IMR-90 (cell line): ENCODE data around the gene GLIS1. TPM values are rescaled to one million over a fixed set of nuclear protein-coding genes. Genes with fewer than 3 reads are reported as not detected.

Source experiments
- ATAC-seq: fragments of 200-7000 bp; cut with Tn5 transposase; 2 replicates; pipeline ENCODE4 v1.9.1; 2020; ENCODE audit warnings: low read depth, mild to moderate bottlenecking, moderate library complexity
- BruUV-seq: library from RNA; stranded (reverse); fragments of 400-500 nt; replicated peaks from 2 replicates; lab custom pipeline; 2021; lab: Mats Ljungman, UMichigan
- CTCF ChIA-PET: fragments of 300-600 bp; formaldehyde crosslinking; extraction: SDS; loops from one replicate; lab custom pipeline; 2021; ENCODE audit warnings: antibody characterized with exemption; lab: Yijun Ruan, JAX
- POLR2A ChIA-PET: fragments of 300-600 bp; sonication (Branson Sonifier 250); formaldehyde crosslinking; loops from one replicate; lab custom pipeline; 2022; ENCODE audit warnings: antibody characterized with exemption; ENCODE audit not compliant: unreplicated experiment; lab: Charles Lee
- DNase-seq: peaks from one replicate; pipeline ENCODE4 v3.0.0; 2013
- H2AFZ ChIP-seq: replicated peaks from 2 replicates; pipeline ENCODE3; 2013; ENCODE audit warnings: low read length, mild to moderate bottlenecking; ENCODE audit not compliant: poor library complexity
- H2AK5ac ChIP-seq: 2 replicates; pipeline ENCODE4 v1.6.1; 2013; ENCODE audit warnings: low read depth, low read length, inconsistent platforms
- H2AK9ac ChIP-seq: replicated peaks from 2 replicates; pipeline ENCODE3; 2013; ENCODE audit warnings: mild to moderate bottlenecking, low read depth, low read length, moderate library complexity; ENCODE audit not compliant: poor library complexity
- H2BK120ac ChIP-seq: 2 replicates; pipeline ENCODE4 v1.6.1; 2013; ENCODE audit warnings: low read depth, low read length, inconsistent platforms
- H2BK15ac ChIP-seq: 3 replicates; pipeline ENCODE4 v1.6.1; 2013; ENCODE audit warnings: low read depth, low read length, inconsistent platforms
- H2BK20ac ChIP-seq: 2 replicates; pipeline ENCODE4 v1.6.1; 2013; ENCODE audit warnings: low read depth, mild to moderate bottlenecking, inconsistent platforms, low read length, moderate library complexity
- H2BK5ac ChIP-seq: 2 replicates; pipeline ENCODE4 v1.6.1; 2013; ENCODE audit warnings: mild to moderate bottlenecking, low read depth, low read length, inconsistent platforms; ENCODE audit not compliant: poor library complexity, severe bottlenecking
- H3K14ac ChIP-seq: replicated peaks from 2 replicates; pipeline ENCODE4 v1.6.1; 2013; ENCODE audit warnings: low read depth, low read length, inconsistent platforms
- H3K18ac ChIP-seq: 2 replicates; pipeline ENCODE4 v1.6.1; 2013; ENCODE audit warnings: low read depth, low read length, control low read depth
- H3K23ac ChIP-seq: 2 replicates; pipeline ENCODE4 v1.6.1; 2013; ENCODE audit warnings: low read depth, low read length, inconsistent platforms
- H3K27ac ChIP-seq: 2 replicates; pipeline ENCODE4 v1.5.1; 2013; ENCODE audit warnings: mild to moderate bottlenecking, control low read depth, low read length; ENCODE audit not compliant: insufficient read depth
- H3K27me3 ChIP-seq: 2 replicates; pipeline ENCODE4 v1.6.1; 2013; ENCODE audit warnings: low read length; ENCODE audit not compliant: control insufficient read depth, insufficient read depth
- H3K36me3 ChIP-seq: 2 replicates; pipeline ENCODE4 v1.6.1; 2013; ENCODE audit warnings: low read length, mixed read lengths; ENCODE audit not compliant: control insufficient read depth, insufficient read depth
- H3K4ac ChIP-seq: 2 replicates; pipeline ENCODE4 v1.6.1; 2013; ENCODE audit warnings: low read depth, low read length, inconsistent platforms
- H3K4me1 ChIP-seq: 2 replicates; pipeline ENCODE4 v1.6.1; 2013; ENCODE audit warnings: low read length, mixed read lengths; ENCODE audit not compliant: control insufficient read depth, insufficient read depth
- H3K4me2 ChIP-seq: 2 replicates; pipeline ENCODE4 v1.6.1; 2013; ENCODE audit warnings: low read depth, mild to moderate bottlenecking, control low read depth, low read length, moderate library complexity
- H3K4me3 ChIP-seq: 2 replicates; pipeline ENCODE4 v1.5.1; 2013; ENCODE audit warnings: low read depth, mild to moderate bottlenecking, control low read depth, low read length, moderate library complexity; ENCODE audit not compliant: insufficient read depth
- H3K56ac ChIP-seq: 2 replicates; pipeline ENCODE4 v1.6.1; 2013; ENCODE audit warnings: low read length, inconsistent platforms; ENCODE audit not compliant: insufficient read depth; ENCODE audit errors: extremely low read depth
- H3K79me1 ChIP-seq, 2 experiments: 2 replicates each; pipeline ENCODE4 v1.6.1; 2013; ENCODE audit warnings: low read length in 2 of 2, inconsistent platforms in 1 of 2, low read depth in 1 of 2
- H3K9ac ChIP-seq: 2 replicates; pipeline ENCODE4 v1.6.1; 2013; ENCODE audit warnings: low read depth, low read length, control low read depth
- H3K9me1 ChIP-seq: 2 replicates; pipeline ENCODE4 v1.6.1; 2013; ENCODE audit warnings: low read length, inconsistent platforms; ENCODE audit not compliant: insufficient read depth
- H3K9me3 ChIP-seq: 2 replicates; pipeline ENCODE4 v1.6.1; 2013; ENCODE audit warnings: low read length; ENCODE audit not compliant: control insufficient read depth, insufficient read depth
- H4K20me1 ChIP-seq: 2 replicates; pipeline ENCODE4 v1.6.1; 2013; ENCODE audit warnings: low read length, inconsistent platforms; ENCODE audit not compliant: insufficient read depth
- H4K5ac ChIP-seq: 2 replicates; pipeline ENCODE4 v1.6.1; 2013; ENCODE audit warnings: mild to moderate bottlenecking, low read depth, low read length, control low read depth
- H4K8ac ChIP-seq, 2 experiments: 2 replicates each; pipeline ENCODE4 v1.6.1; 2013; ENCODE audit warnings: low read depth in 2 of 2, low read length in 2 of 2, control low read depth in 1 of 2, inconsistent platforms in 1 of 2
- H4K91ac ChIP-seq: 2 replicates; pipeline ENCODE4 v1.6.1; 2013; ENCODE audit warnings: low read depth, low read length, inconsistent platforms; ENCODE audit not compliant: insufficient read depth
- BHLHE40 ChIP-seq: fragments of 150-350 bp; IDR thresholded peaks from 2 replicates; pipeline ENCODE4 v1.6.1; 2016; ENCODE audit warnings: mild to moderate bottlenecking, low read depth, low read length
- CEBPB ChIP-seq: IDR thresholded peaks from 2 replicates; pipeline ENCODE4 v1.6.1; 2012; ENCODE audit warnings: low read depth, low read length, improper control_type of control experiment
- FOS ChIP-seq: fragments of 150-350 bp; IDR thresholded peaks from 2 replicates; pipeline ENCODE4 v1.6.1; 2016; ENCODE audit warnings: low read depth, low read length
- MAFK ChIP-seq: IDR thresholded peaks from 2 replicates; pipeline ENCODE4 v1.6.1; 2012; ENCODE audit warnings: low read depth, low read length, improper control_type of control experiment
- MAZ ChIP-seq: IDR thresholded peaks from 2 replicates; pipeline ENCODE4 v1.6.1; 2012; ENCODE audit warnings: low read depth, mild to moderate bottlenecking, low read length, improper control_type of control experiment, moderate library complexity, borderline replicate concordance
- NFE2L2 ChIP-seq: fragments of 150-350 bp; IDR thresholded peaks from 2 replicates; pipeline ENCODE4 v1.6.1; 2016; ENCODE audit warnings: low read depth, mild to moderate bottlenecking, low read length
- POLR2A ChIP-seq: IDR thresholded peaks from 2 replicates; pipeline ENCODE4 v1.6.1; 2012; ENCODE audit warnings: mild to moderate bottlenecking, low read depth, low read length
- RAD21 ChIP-seq: IDR thresholded peaks from 2 replicates; pipeline ENCODE4 v1.6.1; 2012; ENCODE audit warnings: low read length, improper control_type of control experiment
- RFX5 ChIP-seq: IDR thresholded peaks from 2 replicates; pipeline ENCODE4 v1.8.0; 2012; ENCODE audit warnings: low read depth, mild to moderate bottlenecking, low read length, moderate library complexity
- SMC3 ChIP-seq: fragments of 150-350 bp; IDR thresholded peaks from 2 replicates; pipeline ENCODE4 v1.6.1; 2016; ENCODE audit warnings: low read depth, mild to moderate bottlenecking, antibody characterized with exemption, low read length, moderate library complexity
- WGBS, 2 experiments: methylation state at CpG; one replicate each; pipeline versions ENCODE4 v1.1.5 to v1.1.7; 2013; ENCODE audit warnings: missing lambda C conversion rate in 2 of 2; ENCODE audit not compliant: insufficient read length in 1 of 2; ENCODE audit errors: extremely low coverage in 2 of 2; 5-methylcytosine and 5-hydroxymethylcytosine counted together
- dilution Hi-C: fragments of 300-500 bp; cut with HindIII; formaldehyde crosslinking; loops from one replicate; pipeline ENCODE4 v1.14.3; 2018; ENCODE audit warnings: low sequenced_read_pairs; ENCODE audit not compliant: unreplicated experiment
- in situ Hi-C: fragments of 300-500 bp; cut with MboI; formaldehyde crosslinking; loops from 3 replicates; pipeline ENCODE4 v1.14.3; 2019; ENCODE audit warnings: low sequenced_read_pairs, inconsistent platforms, mixed read lengths
- intact Hi-C: fragments of 100-400 bp; cut with micrococcal nuclease; formaldehyde crosslinking; loops from 2 replicates; pipeline ENCODE4 v1.10.0; 2022
- polyA plus RNA-seq, 3 experiments: library from polyadenylated mRNA; depleted of rRNA; stranded (reverse); fragments of >200 nt; gene quantifications; 2 replicates each; pipeline ENCODE4 v1.2.3, GENCODE V29; 2012; ENCODE audit warnings: low replicate concordance in 1 of 3
- total RNA-seq: library from RNA; depleted of rRNA; stranded (reverse); fragments of >200 nt; gene quantifications from 2 replicates; pipeline ENCODE4 v1.2.3, GENCODE V29; 2012
- TF ChIP-seq, protein P1 (sequence below): conservative IDR thresholded peaks from 2 replicates; pipeline ENCODE4 v1.5.1; 2012; ENCODE audit warnings: mild to moderate bottlenecking, low read depth, low read length, improper control_type of control experiment
- TF ChIP-seq, protein P2 (sequence below): fragments of 150-350 bp; IDR thresholded peaks from 2 replicates; pipeline ENCODE4 v1.6.1; 2017; ENCODE audit warnings: mild to moderate bottlenecking, antibody characterized with exemption, low read length, low read depth

Gene GLIS1
- total and polyA plus RNA-seq, 2 of the 4 experiments (the other 2 are of a cell fraction) = 0.18 to 2.3 TPM

DNA sequence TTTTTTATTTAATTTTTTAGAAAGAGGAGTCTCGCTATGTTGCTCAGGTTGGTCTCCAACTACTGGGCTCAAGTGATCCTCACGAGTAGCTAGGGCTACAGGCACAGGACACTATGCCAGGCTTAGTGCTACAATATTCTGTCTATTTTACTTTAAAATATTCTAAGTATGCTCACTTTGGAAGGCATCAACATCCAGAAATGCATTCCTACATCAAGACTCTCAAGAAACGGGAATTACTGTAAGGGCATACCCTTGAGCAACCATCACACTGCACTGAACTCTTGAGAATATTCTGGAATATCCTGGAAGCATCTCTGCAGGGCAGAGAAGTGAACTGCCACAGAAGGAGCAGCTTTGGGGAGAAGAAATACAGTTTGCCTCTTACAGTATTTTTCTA, 280.3 kb downstream of the GLIS1 start:
- Histone ChIP-seq H3K14ac (no peak overlapping the region), H2BK20ac (no peak overlapping the region), H3K36me3 (no peaks in the 10 kb centered on the region), H4K91ac (no peak overlapping the region), H4K8ac (no peak overlapping the region), H2AFZ (no peak overlapping the region), H2AK5ac (no peak overlapping the region), H3K9me3 (no peaks in the 10 kb centered on the region), H3K23ac (no peak overlapping the region), H3K27me3 (peaks cover 10% of the 10 kb centered on the region), H3K4me1 (no peaks in the 10 kb centered on the region), H3K18ac (no peak overlapping the region), H2BK15ac (no peak overlapping the region), H4K5ac (no peak overlapping the region), H3K27ac (no peak overlapping the region), H3K9me1 (no peaks in the 10 kb centered on the region; the same call in 1 of the 2 replicates), H3K4me3 (no peak overlapping the region), H2BK120ac (no peak overlapping the region), H3K4ac (no peak overlapping the region), H2BK5ac (no peak overlapping the region), H3K79me1 (no peaks in the 10 kb centered on the region), H2AK9ac (no peak overlapping the region), H4K20me1 (no peaks in the 10 kb centered on the region), H3K9ac (no peak overlapping the region), H3K56ac (no peak overlapping the region), H3K4me2 (no peak overlapping the region)
- in situ Hi-C loops (no loop called here), dilution Hi-C loops (no loop called here), intact Hi-C loops (no loop called here)
- WGBS, 2 experiments = 83% methylated on average over 1 of the region's 3 CpGs; no CpG with 5 or more reads in 1 of the 2 experiments
- ATAC-seq = peak; percentile 73
- BruUV-seq = no TSS peak
- POLR2A ChIA-PET = no interaction called here
- TF ChIP-seq MAFK (no peak), POLR2A (no peak), RFX5 (no peak), NFE2L2 (no peak), FOS (no peak), BHLHE40 (no peak), RAD21 (no peak), CEBPB (no peak), MAZ (no peak), SMC3 (no peak)
- TF ChIP-seq, protein P1, sequence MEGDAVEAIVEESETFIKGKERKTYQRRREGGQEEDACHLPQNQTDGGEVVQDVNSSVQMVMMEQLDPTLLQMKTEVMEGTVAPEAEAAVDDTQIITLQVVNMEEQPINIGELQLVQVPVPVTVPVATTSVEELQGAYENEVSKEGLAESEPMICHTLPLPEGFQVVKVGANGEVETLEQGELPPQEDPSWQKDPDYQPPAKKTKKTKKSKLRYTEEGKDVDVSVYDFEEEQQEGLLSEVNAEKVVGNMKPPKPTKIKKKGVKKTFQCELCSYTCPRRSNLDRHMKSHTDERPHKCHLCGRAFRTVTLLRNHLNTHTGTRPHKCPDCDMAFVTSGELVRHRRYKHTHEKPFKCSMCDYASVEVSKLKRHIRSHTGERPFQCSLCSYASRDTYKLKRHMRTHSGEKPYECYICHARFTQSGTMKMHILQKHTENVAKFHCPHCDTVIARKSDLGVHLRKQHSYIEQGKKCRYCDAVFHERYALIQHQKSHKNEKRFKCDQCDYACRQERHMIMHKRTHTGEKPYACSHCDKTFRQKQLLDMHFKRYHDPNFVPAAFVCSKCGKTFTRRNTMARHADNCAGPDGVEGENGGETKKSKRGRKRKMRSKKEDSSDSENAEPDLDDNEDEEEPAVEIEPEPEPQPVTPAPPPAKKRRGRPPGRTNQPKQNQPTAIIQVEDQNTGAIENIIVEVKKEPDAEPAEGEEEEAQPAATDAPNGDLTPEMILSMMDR = no peak
- TF ChIP-seq, protein P2, sequence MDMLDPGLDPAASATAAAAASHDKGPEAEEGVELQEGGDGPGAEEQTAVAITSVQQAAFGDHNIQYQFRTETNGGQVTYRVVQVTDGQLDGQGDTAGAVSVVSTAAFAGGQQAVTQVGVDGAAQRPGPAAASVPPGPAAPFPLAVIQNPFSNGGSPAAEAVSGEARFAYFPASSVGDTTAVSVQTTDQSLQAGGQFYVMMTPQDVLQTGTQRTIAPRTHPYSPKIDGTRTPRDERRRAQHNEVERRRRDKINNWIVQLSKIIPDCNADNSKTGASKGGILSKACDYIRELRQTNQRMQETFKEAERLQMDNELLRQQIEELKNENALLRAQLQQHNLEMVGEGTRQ = no peak
- CTCF ChIA-PET = interaction anchor here (1.0 to 1.1 kb wide), 2 partner anchors 9 to 12 kb away, joined by 3 read pairs; no protein-coding TSS in a partner anchor
- DNase-seq = no peak
